HepG2 (cell line): ENCODE measurements around the gene C2. TPM values are rescaled to one million over a fixed set of nuclear protein-coding genes. Genes with fewer than 3 reads are reported as not detected.

Experiments
- ATAC-seq: fragments of 200-7000 bp; cut with Tn5 transposase; 3 replicates; pipeline ENCODE4 v1.9.1; 2020; ENCODE audit warnings: mild to moderate bottlenecking, moderate library complexity
- BruUV-seq: library from RNA; stranded (reverse); fragments of 400-500 nt; replicated peaks from 2 replicates; lab custom pipeline; 2021; lab: Mats Ljungman, UMichigan
- CTCF ChIA-PET: fragments of 300-600 bp; formaldehyde crosslinking; extraction: SDS; loops from one replicate; lab custom pipeline; 2021; ENCODE audit warnings: low total read pairs, inconsistent platforms, low intra/inter-chr PET ratio; lab: Yijun Ruan, JAX
- POLR2A ChIA-PET: fragments of 350-600 bp; sonication (Branson Sonifier 250); formaldehyde crosslinking; loops from one replicate; lab custom pipeline; 2020; ENCODE audit warnings: antibody characterized with exemption, inconsistent platforms; lab: Yijun Ruan, JAX
- DNase-seq: peaks from one replicate; pipeline ENCODE4 v3.0.0-alpha.2; 2015; ENCODE audit warnings: low spot score
- FAIRE-seq: peaks from 3 replicates; lab custom pipeline; 2011; peaks lifted over from hg19 to GRCh38; lab: Jason Lieb, UNC
- H2AFZ ChIP-seq: one replicate; pipeline ENCODE4 v1.6.1; 2011; ENCODE audit warnings: low read length, inconsistent platforms
- H3K27ac ChIP-seq: fragments of 300-600 bp; 3 replicates; pipeline ENCODE4 v1.8.0; 2011; ENCODE audit warnings: mixed run types, mild to moderate bottlenecking, mixed read lengths, low read length, inconsistent platforms; ENCODE audit not compliant: insufficient read depth; ENCODE audit errors: extremely low read length
- H3K27me3 ChIP-seq, 2 experiments: fragments of 200-600 bp in 1 of 2; 2 replicates in 1 of 2; 3 replicates in 1 of 2; pipeline versions ENCODE4 v1.6.0 to v1.8.0; 2011; ENCODE audit warnings: low read length in 2 of 2, mild to moderate bottlenecking in 2 of 2, moderate library complexity in 2 of 2, inconsistent platforms in 1 of 2; ENCODE audit not compliant: insufficient read depth in 2 of 2, control insufficient read depth in 1 of 2
- H3K36me3 ChIP-seq, 2 experiments: fragments of 200-600 bp in 1 of 2; replicated peaks in 1 of 2; 2 replicates in 1 of 2; 3 replicates in 1 of 2; pipeline versions ENCODE4 v1.5.1 to v1.8.0; 2011; ENCODE audit warnings: low read length in 2 of 2, inconsistent platforms in 1 of 2; ENCODE audit not compliant: insufficient read depth in 2 of 2, control insufficient read depth in 1 of 2
- H3K4me1 ChIP-seq: 2 replicates; pipeline ENCODE4 v1.5.1; 2012; ENCODE audit warnings: low read length, inconsistent platforms; ENCODE audit not compliant: insufficient read depth
- H3K4me2 ChIP-seq: 2 replicates; pipeline ENCODE4 v1.6.0; 2011; ENCODE audit warnings: low read depth, low read length, inconsistent platforms
- H3K4me3 ChIP-seq, 3 experiments: fragments of 200-600 bp in 1 of 3; sonication (generic), shearing (Covaris generic) in 1 of 3; replicated peaks in 1 of 3; 2 replicates each; pipeline ENCODE4 v1.5.1; 2011 to 2016; ENCODE audit warnings: low read length in 3 of 3, inconsistent platforms in 2 of 3, low read depth in 2 of 3, mild to moderate bottlenecking in 2 of 3, control low read depth in 1 of 3, mixed read lengths in 1 of 3; ENCODE audit not compliant: insufficient read depth in 1 of 3
- H3K79me2 ChIP-seq: one replicate; pipeline ENCODE4 v1.6.1; 2011; ENCODE audit warnings: low read length, inconsistent platforms; ENCODE audit not compliant: insufficient read depth
- H3K9ac ChIP-seq: 2 replicates; pipeline ENCODE4 v1.6.0; 2011; ENCODE audit warnings: mild to moderate bottlenecking, low read depth, low read length, inconsistent platforms; ENCODE audit not compliant: insufficient read depth
- H3K9me3 ChIP-seq: 2 replicates; pipeline ENCODE4 v1.5.1; 2012; ENCODE audit warnings: mild to moderate bottlenecking, low read length
- H4K20me1 ChIP-seq: 2 replicates; pipeline ENCODE4 v1.6.0; 2011; ENCODE audit warnings: inconsistent platforms, mild to moderate bottlenecking, low read length, moderate library complexity; ENCODE audit not compliant: insufficient read depth
- AKAP8 ChIP-seq: sonication (generic); formaldehyde crosslinking; IDR thresholded peaks from 2 replicates; pipeline ENCODE4 v1.5.1; 2020; ENCODE audit warnings: mild to moderate bottlenecking, missing genetic modification reagents
- FOXK2 ChIP-seq: fragments of 450-650 bp; IDR thresholded peaks from 2 replicates; pipeline ENCODE4 v1.6.1; 2016
- GLMP ChIP-seq: sonication (generic); formaldehyde crosslinking; IDR thresholded peaks from 2 replicates; pipeline ENCODE4 v1.9.0; 2021; ENCODE audit warnings: missing genetic modification reagents, mild to moderate bottlenecking, borderline replicate concordance
- HMGXB3 ChIP-seq: sonication (generic); formaldehyde crosslinking; IDR thresholded peaks from 2 replicates; pipeline ENCODE4 v1.4.0; 2020; ENCODE audit warnings: missing genetic modification reagents, borderline replicate concordance
- SMC3 ChIP-seq: IDR thresholded peaks from 2 replicates; pipeline ENCODE4 v1.6.1; 2011; ENCODE audit warnings: low read length, improper control_type of control experiment
- SMYD3 ChIP-seq: sonication (generic); formaldehyde crosslinking; IDR thresholded peaks from 2 replicates; pipeline ENCODE4 v1.8.1; 2023; ENCODE audit warnings: mild to moderate bottlenecking, missing genetic modification reagents
- STAT5B ChIP-seq: sonication (generic); formaldehyde crosslinking; IDR thresholded peaks from 2 replicates; pipeline ENCODE4 v1.4.0; 2020; ENCODE audit warnings: missing genetic modification reagents
- STAT6 ChIP-seq: sonication (generic); formaldehyde crosslinking; IDR thresholded peaks from 2 replicates; pipeline ENCODE4 v1.4.0; 2020; ENCODE audit warnings: missing genetic modification reagents, mild to moderate bottlenecking, borderline replicate concordance
- ZBTB26 ChIP-seq: IDR thresholded peaks from 2 replicates; pipeline ENCODE4 v1.6.1; 2016; ENCODE audit warnings: missing compliant biosample characterization, missing genetic modification reagents, borderline replicate concordance
- ZBTB34 ChIP-seq: sonication (generic); formaldehyde crosslinking; IDR thresholded peaks from 2 replicates; pipeline ENCODE4 v1.8.0; 2022; ENCODE audit warnings: mild to moderate bottlenecking, missing genetic modification reagents
- ZKSCAN8 ChIP-seq: IDR thresholded peaks from 2 replicates; pipeline ENCODE4 v1.6.1; 2016; ENCODE audit warnings: borderline replicate concordance, missing genetic modification reagents, missing compliant biosample characterization
- ZMAT3 ChIP-seq: sonication (generic); formaldehyde crosslinking; conservative IDR thresholded peaks from 2 replicates; pipeline ENCODE4 v1.7.0; 2021; ENCODE audit warnings: missing genetic modification reagents
- ZNF335 ChIP-seq: sonication (generic); formaldehyde crosslinking; IDR thresholded peaks from 2 replicates; pipeline ENCODE4 v1.4.0; 2020; ENCODE audit warnings: missing genetic modification reagents
- ZNF337 ChIP-seq: sonication (generic); formaldehyde crosslinking; IDR thresholded peaks from 2 replicates; pipeline ENCODE4 v1.5.1; 2020; ENCODE audit warnings: missing genetic modification reagents, low read depth, mild to moderate bottlenecking, borderline replicate concordance
- WGBS: methylation state at CpG from one replicate; pipeline ENCODE4 v1.1.6; 2017; ENCODE audit warnings: low lambda C conversion rate; 5-methylcytosine and 5-hydroxymethylcytosine counted together
- in situ Hi-C: cut with HindIII; loops from 2 replicates; pipeline ENCODE4 v1.10.0; 2017; ENCODE audit warnings: low pct_unique_long_range_greater_than_20kb; ENCODE audit not compliant: extremely low pct_ligation_motif_present
- intact Hi-C: fragments of 100-400 bp; cut with micrococcal nuclease; formaldehyde crosslinking; loops from one replicate; pipeline ENCODE4 v1.10.0; 2022; ENCODE audit not compliant: unreplicated experiment
- polyA plus RNA-seq, 8 experiments: library from polyadenylated mRNA; depleted of rRNA in 3 of 8; stranded (reverse) in 7 of 8; unstranded in 1 of 8; fragments of >200 nt; fragmentation: Illumina TruSeq in 4 of 8; extraction: Trizol in 4 of 8; gene quantifications; 2 replicates each; pipeline versions ENCODE4 v1.2.1 to v1.2.3, GENCODE V29; 2011 to 2016; ENCODE audit warnings: low read depth in 4 of 8, missing spikeins in 1 of 8, mixed read lengths in 1 of 8; ENCODE audit not compliant: insufficient read depth in 1 of 8
- total RNA-seq, 5 experiments: library from RNA; depleted of rRNA; stranded (reverse); fragments of >200 nt; fragmentation: Illumina TruSeq; extraction: Trizol; gene quantifications; 2 replicates each; pipeline ENCODE4 v1.2.3, GENCODE V29; 2016; ENCODE audit warnings: low read depth in 1 of 5

C2 gene
- total and polyA plus RNA-seq, 2 of the 13 experiments (the other 11 are each of a cell fraction or from before 2014, with no cell fraction given) = 165 to 307 TPM

- in situ Hi-C loops (no loop called here), intact Hi-C loops (loop anchor here (2.0 to 5.0 kb wide), 2 partner anchors 32 to 64 kb away; no protein-coding TSS in a partner anchor)
- Histone ChIP-seq H2AFZ (no peak overlapping the region), H4K20me1 (no peaks in the 10 kb centered on the region), H3K36me3 (peaks cover 19 to 33% of the 10 kb centered on the region in 2 experiments), H3K27me3 (peaks cover 0 to 7% of the 10 kb centered on the region in 2 experiments; a peak in 1 of 5 replicates), H3K4me3 (peak overlapping the region; percentile 89 to 100 (median 96)), H3K9ac (peak overlapping the region; percentile 84), H3K27ac (peak overlapping the region; percentile 69), H3K4me1 (peaks cover 35% of the 10 kb centered on the region), H3K79me2 (peaks cover 26% of the 10 kb centered on the region), H3K9me3 (no peaks in the 10 kb centered on the region), H3K4me2 (peak overlapping the region; percentile 97)
- BruUV-seq = no TSS peak
- CTCF ChIA-PET = no interaction called here
- ATAC-seq (no peak), DNase-seq (no peak), FAIRE-seq (no peak)
- 60% methylated on average over 4 of the region's 4 CpGs for WGBS
- POLR2A ChIA-PET = interaction anchor here (1.2 to 4.7 kb wide), 6 partner anchors 24 to 75 kb away, joined by 3 to 41 read pairs (median 14); partner anchors contain the start of genes CFB, DXO and NEU1
- TF ChIP-seq ZBTB26 (CRISPR knock-in tag) = no peak
- TF ChIP-seq STAT5B (CRISPR knock-in tag) = no peak
- TF ChIP-seq AKAP8 (CRISPR knock-in tag) = no peak
- no peak for TF ChIP-seq GLMP (CRISPR knock-in tag)
- no peak for TF ChIP-seq FOXK2
- no peak for TF ChIP-seq SMYD3 (CRISPR knock-in tag)
- no peak for TF ChIP-seq ZNF337 (CRISPR knock-in tag)
- no peak for TF ChIP-seq ZNF335 (CRISPR knock-in tag)
- TF ChIP-seq ZKSCAN8 (CRISPR knock-in tag) = no peak
- no peak for TF ChIP-seq HMGXB3 (CRISPR knock-in tag)
- TF ChIP-seq STAT6 (CRISPR knock-in tag) = no peak
- no peak for TF ChIP-seq SMC3
- TF ChIP-seq ZMAT3 = peak; percentile 20; the same call in 1 of the 2 replicates
- TF ChIP-seq ZBTB34 (CRISPR knock-in tag) = no peak
Observed at GRCh38 chr6:31896493-31896855, 31.0 kb upstream of the C2 start.
